ENCODE measurements around the gene DIMT1. TPM values are rescaled to one million over a fixed set of nuclear protein-coding genes. Genes with fewer than 3 reads are reported as not detected.

Gene DIMT1
- polyA plus RNA-seq, 1 donor (not counting 4 experiments of a cell fraction or from before 2014, with no cell fraction given) = 49.9 TPM

GRCh38 chr5:62346748-62347147 lies 57.0 kb downstream of the DIMT1 start:
- H3K4me1 ChIP-seq (ENCODE audit: control insufficient read depth, extremely low read depth, insufficient read depth, low read length) = peaks cover 9% of the 10 kb centered on the region
- dilution Hi-C loops (cut with MboI; ENCODE audit: extremely low pct_ligation_motif_present, low sequenced_read_pairs) = no loop called here
- no peaks in the 10 kb centered on the region for H3K36me3 ChIP-seq (ENCODE audit: control insufficient read depth in 2 of 2, extremely low read depth in 1 of 2, insufficient read depth in 2 of 2, low read length in 2 of 2)
- no peaks in the 10 kb centered on the region for H3K9me1 ChIP-seq (ENCODE audit: control insufficient read depth, extremely low read depth, insufficient read depth, low read length)
- FAIRE-seq (no peak), DNase-seq (ENCODE audit: low read depth, low spot score) (no peak)
- no peaks in the 10 kb centered on the region for H3K27me3 ChIP-seq (ENCODE audit: control insufficient read depth, extremely low read depth, insufficient read depth, low read length)
- no peak for TF ChIP-seq CTCF (optimal IDR thresholded peaks at IDR 0.05 in 1 of 3, IDR thresholded peaks at IDR 0.05 in 1 of 3, conservative IDR thresholded peaks at IDR 0.05 in 1 of 3; ENCODE audit: extremely low read depth in 1 of 3, insufficient read depth in 2 of 3, low read length in 3 of 3)
- TF ChIP-seq EZH2 (IDR thresholded peaks at IDR 0.05; ENCODE audit: low read length) = no peak
- H3K4me2 ChIP-seq (ENCODE audit: control insufficient read depth, extremely low read depth, insufficient read depth, low read depth, low read length) = no peak overlapping the region
- H3K4me3 ChIP-seq (ENCODE audit: control insufficient read depth in 2 of 3, extremely low read depth in 1 of 3, insufficient read depth in 2 of 3, low read depth in 1 of 3, low read length in 3 of 3) = no peak overlapping the region
- no peak overlapping the region for H2AFZ ChIP-seq (ENCODE audit: control insufficient read depth, low read length)
- H3K9ac ChIP-seq (ENCODE audit: control insufficient read depth, extremely low read depth, insufficient read depth, low read length) = no peak overlapping the region
- peaks cover 2% of the 10 kb centered on the region for H4K20me1 ChIP-seq (ENCODE audit: control insufficient read depth, extremely low read depth, insufficient read depth, low read length)
- no peaks in the 10 kb centered on the region for H3K9me3 ChIP-seq (ENCODE audit: control insufficient read depth, low read depth, low read length)
- no peak overlapping the region for H3K27ac ChIP-seq (ENCODE audit: control insufficient read depth, insufficient read depth, low read length)
- H3K79me2 ChIP-seq (ENCODE audit: control insufficient read depth, insufficient read depth, low read length) = peaks cover 31% of the 10 kb centered on the region

- Histone ChIP-seq H3K9me3 (ENCODE audit: control insufficient read depth, low read depth, low read length) (no peaks in the 10 kb centered on the region), H3K4me2 (ENCODE audit: control insufficient read depth, extremely low read depth, insufficient read depth, low read depth, low read length) (no peak overlapping the region), H3K4me1 (ENCODE audit: control insufficient read depth, extremely low read depth, insufficient read depth, low read length) (peaks cover 9% of the 10 kb centered on the region), H3K4me3 (ENCODE audit: control insufficient read depth in 2 of 3, extremely low read depth in 1 of 3, insufficient read depth in 2 of 3, low read depth in 1 of 3, low read length in 3 of 3) (no peak overlapping the region), H4K20me1 (ENCODE audit: control insufficient read depth, extremely low read depth, insufficient read depth, low read length) (peaks cover 2% of the 10 kb centered on the region), H3K27me3 (ENCODE audit: control insufficient read depth, extremely low read depth, insufficient read depth, low read length) (no peaks in the 10 kb centered on the region), H3K9ac (ENCODE audit: control insufficient read depth, extremely low read depth, insufficient read depth, low read length) (no peak overlapping the region), H3K79me2 (ENCODE audit: control insufficient read depth, insufficient read depth, low read length) (peaks cover 47% of the 10 kb centered on the region), H3K27ac (ENCODE audit: control insufficient read depth, insufficient read depth, low read length) (no peak overlapping the region), H3K36me3 (ENCODE audit: control insufficient read depth in 2 of 2, extremely low read depth in 1 of 2, insufficient read depth in 2 of 2, low read length in 2 of 2) (no peaks in the 10 kb centered on the region), H2AFZ (ENCODE audit: control insufficient read depth, low read length) (no peak overlapping the region), H3K9me1 (ENCODE audit: control insufficient read depth, extremely low read depth, insufficient read depth, low read length) (no peaks in the 10 kb centered on the region)
- DNase-seq (ENCODE audit: low read depth, low spot score) (peak; percentile 4), FAIRE-seq (no peak)
- TF ChIP-seq CTCF (optimal IDR thresholded peaks at IDR 0.05 in 1 of 3, IDR thresholded peaks at IDR 0.05 in 1 of 3, conservative IDR thresholded peaks at IDR 0.05 in 1 of 3; ENCODE audit: extremely low read depth in 1 of 3, insufficient read depth in 2 of 3, low read length in 3 of 3) (no peak), EZH2 (IDR thresholded peaks at IDR 0.05; ENCODE audit: low read length) (no peak)
- dilution Hi-C loops (cut with MboI; ENCODE audit: extremely low pct_ligation_motif_present, low sequenced_read_pairs) = no loop called here
Observed at GRCh38 chr5:62343428-62343827, 60.3 kb downstream of the DIMT1 start.

Data from keratinocyte (primary cell).